H9 (cell line): ENCODE data around the gene KRT79. TPM values are rescaled to one million over a fixed set of nuclear protein-coding genes. Genes with fewer than 3 reads are reported as not detected.
A peak's percentile ranks its signal among the peaks of the same experiment; 100 is the strongest.

ENCODE experiments used
- DNase-seq: peaks from one replicate; pipeline ENCODE4 v3.0.0-alpha.2; 2017
- H2AFZ ChIP-seq: one replicate; pipeline ENCODE4 v1.6.1; 2013; ENCODE audit warnings: mild to moderate bottlenecking, low read length, control low read depth, moderate library complexity
- H2AK5ac ChIP-seq: 2 replicates; pipeline ENCODE4 v1.6.1; 2013; ENCODE audit warnings: low read length, control low read depth, mixed read lengths; ENCODE audit not compliant: insufficient read length
- H2BK120ac ChIP-seq: one replicate; pipeline ENCODE4 v1.6.1; 2013; ENCODE audit warnings: low read depth, mild to moderate bottlenecking, low read length, control low read depth, inconsistent platforms; ENCODE audit not compliant: poor library complexity, severe bottlenecking
- H2BK12ac ChIP-seq: 2 replicates; pipeline ENCODE4 v1.6.1; 2013; ENCODE audit warnings: low read length, control low read depth, mixed read lengths, low read depth; ENCODE audit not compliant: insufficient read length
- H2BK15ac ChIP-seq: 2 replicates; pipeline ENCODE4 v1.6.1; 2013; ENCODE audit warnings: low read depth, low read length, control low read depth
- H2BK20ac ChIP-seq: one replicate; pipeline ENCODE4 v1.6.1; 2013; ENCODE audit warnings: low read depth, mild to moderate bottlenecking, low read length, control low read depth, inconsistent platforms; ENCODE audit not compliant: poor library complexity, severe bottlenecking
- H2BK5ac ChIP-seq: 2 replicates; pipeline ENCODE4 v1.6.1; 2013; ENCODE audit warnings: low read length, control low read depth, mixed read lengths; ENCODE audit not compliant: insufficient read length
- H3K14ac ChIP-seq: 2 replicates; pipeline ENCODE4 v1.6.1; 2013; ENCODE audit warnings: low read length, control low read depth; ENCODE audit not compliant: insufficient read depth
- H3K18ac ChIP-seq: 2 replicates; pipeline ENCODE4 v1.6.1; 2013; ENCODE audit warnings: low read depth, mild to moderate bottlenecking, mixed read lengths, low read length, control low read depth; ENCODE audit not compliant: insufficient read length
- H3K23ac ChIP-seq: 2 replicates; pipeline ENCODE4 v1.6.1; 2013; ENCODE audit warnings: low read length, control low read depth, mixed read lengths, low read depth; ENCODE audit not compliant: insufficient read length
- H3K23me2 ChIP-seq: 2 replicates; pipeline ENCODE4 v1.6.1; 2013; ENCODE audit warnings: low read depth, mild to moderate bottlenecking, mixed read lengths, low read length, control low read depth; ENCODE audit not compliant: insufficient read length, poor library complexity, severe bottlenecking
- H3K27ac ChIP-seq: 2 replicates; pipeline ENCODE4 v1.5.1; 2013; ENCODE audit warnings: low read length, control low read depth, mixed read lengths, low read depth; ENCODE audit not compliant: insufficient read length
- H3K27me3 ChIP-seq: 2 replicates; pipeline ENCODE4 v1.6.1; 2013; ENCODE audit warnings: low read length, control low read depth, inconsistent platforms; ENCODE audit not compliant: insufficient read depth
- H3K4ac ChIP-seq: 2 replicates; pipeline ENCODE4 v1.6.1; 2013; ENCODE audit warnings: low read depth, mild to moderate bottlenecking, control low read depth, inconsistent platforms, low read length, moderate library complexity
- H3K4me1 ChIP-seq: 2 replicates; pipeline ENCODE4 v1.6.1; 2013; ENCODE audit warnings: low read length, control low read depth, inconsistent platforms; ENCODE audit not compliant: insufficient read depth
- H3K4me2 ChIP-seq: 2 replicates; pipeline ENCODE4 v1.6.1; 2013; ENCODE audit warnings: low read length, control low read depth, mixed read lengths; ENCODE audit not compliant: insufficient read length, insufficient read depth
- H3K56ac ChIP-seq: 2 replicates; pipeline ENCODE4 v1.6.1; 2013; ENCODE audit warnings: low read depth, mild to moderate bottlenecking, mixed read lengths, low read length, control low read depth; ENCODE audit not compliant: insufficient read length
- H3K79me1 ChIP-seq: 2 replicates; pipeline ENCODE4 v1.6.1; 2013; ENCODE audit warnings: low read depth, mild to moderate bottlenecking, moderate library complexity, low read length, control low read depth, inconsistent platforms; ENCODE audit not compliant: insufficient read depth, poor library complexity, severe bottlenecking
- H3K79me2 ChIP-seq: 2 replicates; pipeline ENCODE4 v1.6.1; 2013; ENCODE audit warnings: low read length, control low read depth, inconsistent platforms; ENCODE audit not compliant: insufficient read depth
- H3K9ac ChIP-seq: 2 replicates; pipeline ENCODE4 v1.6.1; 2013; ENCODE audit warnings: low read length, control low read depth, mixed read lengths; ENCODE audit not compliant: insufficient read length; ENCODE audit errors: extremely low read depth
- H3K9me3 ChIP-seq: one replicate; pipeline ENCODE4 v1.6.1; 2013; ENCODE audit warnings: low read depth, low read length, inconsistent platforms; ENCODE audit not compliant: control insufficient read depth
- H3T11ph ChIP-seq: one replicate; pipeline ENCODE4 v1.6.1; 2013; ENCODE audit warnings: mild to moderate bottlenecking, low read length, control low read depth, inconsistent platforms
- H4K20me1 ChIP-seq: one replicate; pipeline ENCODE4 v1.6.1; 2013; ENCODE audit not compliant: control insufficient read depth, insufficient read length, insufficient read depth
- H4K5ac ChIP-seq: 2 replicates; pipeline ENCODE4 v1.6.1; 2013; ENCODE audit warnings: low read depth, mild to moderate bottlenecking, mixed read lengths, low read length, control low read depth; ENCODE audit not compliant: insufficient read length
- H4K8ac ChIP-seq: replicated peaks from 2 replicates; pipeline ENCODE4 v1.6.1; 2013; ENCODE audit warnings: low read length, control low read depth, mixed read lengths, low read depth; ENCODE audit not compliant: insufficient read length
- H4K91ac ChIP-seq: 2 replicates; pipeline ENCODE4 v1.6.1; 2013; ENCODE audit warnings: low read depth, mild to moderate bottlenecking, moderate library complexity, mixed read lengths, low read length, control low read depth; ENCODE audit not compliant: insufficient read length
- H3K27ac Mint-ChIP-seq, 3 experiments: 2 replicates in 2 of 3; 3 replicates in 1 of 3; pipeline ENCODE4 v1.8.0; 2020 to 2021; ENCODE audit warnings: mixed read lengths in 3 of 3, mild to moderate bottlenecking in 1 of 3, moderate library complexity in 1 of 3
- H3K27me3 Mint-ChIP-seq: 2 replicates; pipeline ENCODE4 v1.8.0; 2021; ENCODE audit warnings: low read depth, mild to moderate bottlenecking, moderate library complexity, mixed read lengths
- H3K36me3 Mint-ChIP-seq, 3 experiments: 2 replicates in 2 of 3; 3 replicates in 1 of 3; pipeline ENCODE4 v1.8.0; 2020 to 2021; ENCODE audit warnings: low read depth in 3 of 3, mixed read lengths in 3 of 3; ENCODE audit not compliant: insufficient read depth in 1 of 3
- H3K4me1 Mint-ChIP-seq, 2 experiments: 2 replicates each; pipeline ENCODE4 v1.8.0; 2020; ENCODE audit warnings: mixed read lengths in 2 of 2
- H3K4me3 Mint-ChIP-seq, 2 experiments: 2 replicates in 1 of 2; 3 replicates in 1 of 2; pipeline ENCODE4 v1.8.0; 2020 to 2021; ENCODE audit warnings: mild to moderate bottlenecking in 2 of 2, mixed read lengths in 2 of 2, moderate library complexity in 1 of 2
- H3K9me3 Mint-ChIP-seq, 2 experiments: 2 replicates in 1 of 2; 3 replicates in 1 of 2; pipeline ENCODE4 v1.8.0; 2020; ENCODE audit warnings: mild to moderate bottlenecking in 2 of 2, mixed read lengths in 2 of 2, moderate library complexity in 1 of 2
- CTCF ChIP-seq: fragments of 200-600 bp; sonication (generic); conservative IDR thresholded peaks from 3 replicates; pipeline ENCODE4 v1.8.0; 2021; ENCODE audit warnings: antibody characterized with exemption, mild to moderate bottlenecking
- WGBS: extraction: QIAGEN DNeasy Blood & Tissue Kit; methylation state at CpG from one replicate; pipeline ENCODE4 v1.1.7; 2013; ENCODE audit warnings: missing lambda C conversion rate, low lambda C conversion rate, mixed read lengths; ENCODE audit not compliant: insufficient read length; ENCODE audit errors: extremely low coverage; 5-methylcytosine and 5-hydroxymethylcytosine counted together
- total RNA-seq: library from RNA; stranded (reverse); gene quantifications from 2 replicates; pipeline ENCODE4 v1.2.1, GENCODE V29; 2021

The KRT79 gene
- total RNA-seq, 1 experiment from 2014 or later, result not detected

- Histone ChIP-seq H3K27ac (no peak overlapping the region), H3T11ph (no peak overlapping the region), H3K23ac (no peak overlapping the region), H3K4me2 (no peak overlapping the region), H4K20me1 (no peaks in the 10 kb centered on the region), H2AK5ac (no peak overlapping the region), H3K4me1 (no peaks in the 10 kb centered on the region), H4K8ac (no peak overlapping the region), H2BK5ac (no peak overlapping the region), H3K56ac (no peak overlapping the region), H2BK15ac (no peak overlapping the region), H4K5ac (no peak overlapping the region), H3K14ac (no peak overlapping the region), H2AFZ (no peak overlapping the region), H3K79me1 (no peaks in the 10 kb centered on the region), H3K4ac (no peak overlapping the region), H3K79me2 (no peaks in the 10 kb centered on the region), H2BK20ac (no peak overlapping the region), H2BK12ac (no peak overlapping the region), H3K9ac (no peak overlapping the region), H3K27me3 (no peaks in the 10 kb centered on the region), H4K91ac (no peak overlapping the region), H3K9me3 (no peaks in the 10 kb centered on the region), H3K18ac (no peak overlapping the region), H2BK120ac (no peak overlapping the region), H3K23me2 (no peaks in the 10 kb centered on the region)
- TF ChIP-seq CTCF, result no peak
- no CpG with 5 or more reads among the region's 4 CpGs for WGBS
- Mint-ChIP-seq H3K27me3 (no peaks in the 10 kb centered on the region; the same call in 1 of the 2 replicates), H3K36me3 (no peaks in the 10 kb centered on the region; a peak in 1 of 7 replicates), H3K4me1 (peaks cover 3 to 7% of the 10 kb centered on the region in 2 experiments; a peak in 3 of 4 replicates), H3K9me3 (no peaks in the 10 kb centered on the region), H3K4me3 (no peak overlapping the region), H3K27ac (peak overlapping the region in 1 of 3 experiments; percentile 23; a peak in 1 of 7 replicates)
- DNase-seq, result no peak
Measured at GRCh38 chr12:52821071-52821730, 12.9 kb downstream of the KRT79 start.
